Mononuclear cell (primary cell): Measurements from ENCODE around the gene NCOR1. TPM values are rescaled to one million over a fixed set of nuclear protein-coding genes. Genes with fewer than 3 reads are reported as not detected.

ENCODE experiments used
- H3K27me3 ChIP-seq: 2 replicates; pipeline ENCODE4 v1.6.0; 2011; ENCODE audit warnings: low read length, control low read depth; ENCODE audit not compliant: insufficient read depth
- H3K4me1 ChIP-seq: 2 replicates; pipeline ENCODE4 v1.5.1; 2011; ENCODE audit warnings: mild to moderate bottlenecking, low read length, control low read depth; ENCODE audit not compliant: insufficient read depth
- H3K4me3 ChIP-seq: 2 replicates; pipeline ENCODE4 v1.5.1; 2011; ENCODE audit warnings: mild to moderate bottlenecking, low read length, moderate library complexity
- H3K9me3 ChIP-seq: 2 replicates; pipeline ENCODE4 v1.5.1; 2011; ENCODE audit warnings: low read depth, mild to moderate bottlenecking, control low read depth, low read length
- total RNA-seq: library from RNA; depleted of rRNA; stranded (reverse); fragments of >200 nt; gene quantifications from one replicate; pipeline ENCODE4 v1.2.3, GENCODE V29; 2012

The NCOR1 gene
- total RNA-seq, 1 donor: 162 TPM

GRCh38 chr17:16104189-16104588 is 111.1 kb downstream of the NCOR1 start:
- Histone ChIP-seq H3K4me3 (no peak overlapping the region), H3K4me1 (no peaks in the 10 kb centered on the region), H3K9me3 (no peaks in the 10 kb centered on the region), H3K27me3 (no peaks in the 10 kb centered on the region)

GRCh38 chr17:16101440-16101839 is 113.9 kb downstream of the NCOR1 start:
- Histone ChIP-seq H3K27me3 (no peaks in the 10 kb centered on the region), H3K9me3 (no peaks in the 10 kb centered on the region), H3K4me1 (no peaks in the 10 kb centered on the region)

GRCh38 chr17:16100737-16101400 is 114.5 kb downstream of the NCOR1 start:
- no peak overlapping the region for H3K4me3 ChIP-seq
- H3K9me3 ChIP-seq: no peaks in the 10 kb centered on the region
- no peaks in the 10 kb centered on the region for H3K4me1 ChIP-seq
- no peaks in the 10 kb centered on the region for H3K27me3 ChIP-seq

More at GRCh38 chr17:16101440-16101839, 113.9 kb downstream of the NCOR1 start:
- no peak overlapping the region for H3K4me3 ChIP-seq

GRCh38 chr17:16091773-16092172 is 123.6 kb downstream of the NCOR1 start:
- Histone ChIP-seq H3K4me3 (no peak overlapping the region), H3K9me3 (no peaks in the 10 kb centered on the region), H3K27me3 (no peaks in the 10 kb centered on the region), H3K4me1 (no peaks in the 10 kb centered on the region)

GRCh38 chr17:16086957-16087356 is 128.4 kb downstream of the NCOR1 start:
- Histone ChIP-seq H3K9me3 (no peaks in the 10 kb centered on the region), H3K4me1 (no peaks in the 10 kb centered on the region), H3K27me3 (no peaks in the 10 kb centered on the region), H3K4me3 (no peak overlapping the region)

- no peak overlapping the region for H3K4me3 ChIP-seq
- no peaks in the 10 kb centered on the region for H3K9me3 ChIP-seq
Measured at GRCh38 chr17:16085066-16085699, 130.2 kb downstream of the NCOR1 start.

GRCh38 chr17:16083223-16083622 is 132.1 kb downstream of the NCOR1 start:
- no peaks in the 10 kb centered on the region for H3K9me3 ChIP-seq
- H3K27me3 ChIP-seq: no peaks in the 10 kb centered on the region
- no peak overlapping the region for H3K4me3 ChIP-seq
- H3K4me1 ChIP-seq: no peaks in the 10 kb centered on the region

More at GRCh38 chr17:16085066-16085699, 130.2 kb downstream of the NCOR1 start:
- Histone ChIP-seq H3K27me3 (no peaks in the 10 kb centered on the region), H3K4me1 (no peaks in the 10 kb centered on the region)

GRCh38 chr17:16081507-16082087 is 133.7 kb downstream of the NCOR1 start:
- Histone ChIP-seq H3K9me3 (no peaks in the 10 kb centered on the region), H3K4me3 (no peak overlapping the region), H3K4me1 (no peaks in the 10 kb centered on the region), H3K27me3 (no peaks in the 10 kb centered on the region)

GRCh38 chr17:16080366-16080765 is 135.0 kb downstream of the NCOR1 start:
- H3K4me3 ChIP-seq: no peak overlapping the region

GRCh38 chr17:16075949-16076348 is 139.4 kb downstream of the NCOR1 start:
- no peaks in the 10 kb centered on the region for H3K27me3 ChIP-seq
- H3K9me3 ChIP-seq: no peaks in the 10 kb centered on the region
- no peak overlapping the region for H3K4me3 ChIP-seq
- H3K4me1 ChIP-seq: no peaks in the 10 kb centered on the region

More at GRCh38 chr17:16080366-16080765, 135.0 kb downstream of the NCOR1 start:
- no peaks in the 10 kb centered on the region for H3K9me3 ChIP-seq
- H3K4me1 ChIP-seq: no peaks in the 10 kb centered on the region
- H3K27me3 ChIP-seq: no peaks in the 10 kb centered on the region

- H3K27me3 ChIP-seq: no peaks in the 10 kb centered on the region
- no peaks in the 10 kb centered on the region for H3K9me3 ChIP-seq
- H3K4me1 ChIP-seq: no peaks in the 10 kb centered on the region
- no peak overlapping the region for H3K4me3 ChIP-seq
Measured at GRCh38 chr17:16074423-16074822, 140.9 kb downstream of the NCOR1 start.

- Histone ChIP-seq H3K9me3 (no peaks in the 10 kb centered on the region), H3K4me3 (no peak overlapping the region), H3K27me3 (no peaks in the 10 kb centered on the region), H3K4me1 (no peaks in the 10 kb centered on the region)
Measured at GRCh38 chr17:16073845-16074244, 141.5 kb downstream of the NCOR1 start.

- no peak overlapping the region for H3K4me3 ChIP-seq
- H3K9me3 ChIP-seq: no peaks in the 10 kb centered on the region
- H3K4me1 ChIP-seq: no peaks in the 10 kb centered on the region
- H3K27me3 ChIP-seq: no peaks in the 10 kb centered on the region
Measured at GRCh38 chr17:16072031-16072430, 143.3 kb downstream of the NCOR1 start.

GRCh38 chr17:16068323-16068722 is 147.0 kb downstream of the NCOR1 start:
- H3K4me3 ChIP-seq: no peak overlapping the region
- H3K4me1 ChIP-seq: no peaks in the 10 kb centered on the region
- no peaks in the 10 kb centered on the region for H3K27me3 ChIP-seq
- no peaks in the 10 kb centered on the region for H3K9me3 ChIP-seq

- Histone ChIP-seq H3K27me3 (no peaks in the 10 kb centered on the region), H3K9me3 (no peaks in the 10 kb centered on the region), H3K4me1 (no peaks in the 10 kb centered on the region), H3K4me3 (no peak overlapping the region)
Measured at GRCh38 chr17:16066125-16066524, 149.2 kb downstream of the NCOR1 start.
